DOHH2 (cell line): ENCODE results near the gene C2orf15.

Source experiments
- H3F3A ChIP-seq: fragments of 200-600 bp; sonication (generic), shearing (Covaris generic); 2 replicates; pipeline ENCODE4 v1.6.0; 2016; ENCODE audit warnings: antibody characterized with exemption, mild to moderate bottlenecking; ENCODE audit not compliant: control insufficient read depth, insufficient read depth
- H3K27ac ChIP-seq: fragments of 200-600 bp; sonication (generic); 2 replicates; pipeline ENCODE4 v1.5.1; 2014; ENCODE audit warnings: low read depth, mild to moderate bottlenecking, low read length, moderate library complexity
- H3K27me3 ChIP-seq: fragments of 200-600 bp; sonication (generic); 2 replicates; pipeline ENCODE4 v1.6.1; 2014; ENCODE audit warnings: mild to moderate bottlenecking, low read length, mixed read lengths; ENCODE audit not compliant: control insufficient read depth
- H3K36me3 ChIP-seq: fragments of 200-600 bp; sonication (generic); 2 replicates; pipeline ENCODE4 v1.6.1; 2014; ENCODE audit warnings: mild to moderate bottlenecking, low read length, moderate library complexity, mixed read lengths; ENCODE audit not compliant: control insufficient read depth
- H3K4me1 ChIP-seq: fragments of 200-600 bp; sonication (generic); 2 replicates; pipeline ENCODE4 v1.6.1; 2014; ENCODE audit warnings: mild to moderate bottlenecking, low read length, mixed read lengths; ENCODE audit not compliant: control insufficient read depth
- H3K4me2 ChIP-seq: fragments of 200-600 bp; sonication (generic); 2 replicates; pipeline ENCODE4 v1.6.0; 2014; ENCODE audit warnings: mild to moderate bottlenecking, low read length, moderate library complexity
- H3K4me3 ChIP-seq: fragments of 200-600 bp; sonication (generic); 2 replicates; pipeline ENCODE4 v1.5.1; 2014; ENCODE audit warnings: mild to moderate bottlenecking, low read length, mixed read lengths
- H3K79me2 ChIP-seq: fragments of 200-600 bp; sonication (generic); 2 replicates; pipeline ENCODE4 v1.6.1; 2014; ENCODE audit warnings: mild to moderate bottlenecking, low read length, mixed read lengths; ENCODE audit not compliant: control insufficient read depth
- H3K9me2 ChIP-seq: fragments of 200-600 bp; sonication (generic); replicated peaks from 2 replicates; pipeline ENCODE4 v1.6.1; 2014; ENCODE audit warnings: mild to moderate bottlenecking, low read length, mixed read lengths; ENCODE audit not compliant: control insufficient read depth
- H3K9me3 ChIP-seq: fragments of 200-600 bp; sonication (generic); 2 replicates; pipeline ENCODE4 v1.6.1; 2014; ENCODE audit warnings: antibody characterized with exemption, low read length, mixed read lengths; ENCODE audit not compliant: control insufficient read depth, insufficient read depth
- H4K20me1 ChIP-seq: fragments of 200-600 bp; sonication (generic); 2 replicates; pipeline ENCODE4 v1.6.0; 2014; ENCODE audit warnings: low read depth, mild to moderate bottlenecking, antibody characterized with exemption, low read length, moderate library complexity; ENCODE audit not compliant: control insufficient read depth, insufficient read depth
- CTCF ChIP-seq: fragments of 200-600 bp; sonication (generic); IDR thresholded peaks from one replicate; pipeline ENCODE4 v1.5.1; 2014; ENCODE audit warnings: antibody characterized with exemption, mild to moderate bottlenecking, low read depth, low read length; ENCODE audit not compliant: poor library complexity, severe bottlenecking
- EZH2phosphoT487 ChIP-seq: fragments of 200-600 bp; sonication (generic); IDR thresholded peaks from 2 replicates; pipeline ENCODE4 v1.6.1; 2017; ENCODE audit warnings: borderline replicate concordance, mild to moderate bottlenecking, antibody characterized with exemption, low read length, moderate library complexity, mixed read lengths

C2orf15 gene

DNA sequence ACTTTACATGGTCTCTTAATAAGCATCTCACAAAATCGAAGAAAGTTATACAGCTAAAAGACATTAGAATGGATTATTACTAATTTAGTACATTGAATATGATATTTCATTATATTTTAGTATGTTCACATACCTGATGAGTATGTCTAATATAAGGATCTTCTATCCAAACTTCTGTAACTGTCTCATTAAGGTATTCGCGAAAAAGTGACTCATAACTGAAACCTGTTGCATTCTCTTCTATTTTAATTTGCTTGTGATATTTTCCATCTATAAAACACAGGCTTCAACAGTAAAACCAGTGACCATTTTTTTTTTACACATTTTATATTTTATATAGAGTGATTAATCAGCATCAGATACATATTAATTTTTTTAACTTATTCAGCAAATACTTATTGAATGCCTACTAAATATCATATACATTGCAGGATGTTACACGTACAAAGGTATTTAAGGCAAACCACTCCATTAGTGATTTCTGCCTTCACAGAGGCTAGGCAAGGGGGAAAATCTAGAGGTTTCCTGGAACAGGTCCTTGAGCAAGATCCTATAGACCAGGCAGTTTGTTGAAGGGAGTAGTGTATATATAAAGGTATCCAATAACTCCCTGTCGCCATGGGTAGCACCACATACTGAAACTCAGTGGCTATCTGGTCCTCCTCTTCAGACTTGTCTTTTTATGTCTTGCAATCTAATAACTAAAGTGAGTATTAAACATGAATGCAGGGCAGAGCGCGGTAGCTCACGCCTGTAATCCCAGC, 30.1 kb downstream of the C2orf15 start:
- Histone ChIP-seq H4K20me1 (no peaks in the 10 kb centered on the region), H3K36me3 (peaks cover 50% of the 10 kb centered on the region), H3K4me2 (no peak overlapping the region), H3K9me3 (no peaks in the 10 kb centered on the region), H3K4me1 (no peaks in the 10 kb centered on the region), H3K9me2 (no peaks in the 10 kb centered on the region), H3K27ac (no peak overlapping the region), H3K4me3 (no peak overlapping the region), H3F3A (no peaks in the 10 kb centered on the region), H3K27me3 (no peaks in the 10 kb centered on the region), H3K79me2 (peaks cover 7% of the 10 kb centered on the region)
- no peak for TF ChIP-seq CTCF
- TF ChIP-seq EZH2phosphoT487, result no peak

- Histone ChIP-seq H3F3A (no peaks in the 10 kb centered on the region), H3K79me2 (peaks cover 95% of the 10 kb centered on the region)
Observed at GRCh38 chr2:99180755-99181623, 39.5 kb downstream of the C2orf15 start, which contains the start of the genes MITD1 and MRPL30. Gene MITD1, minus strand, starts transcription at chr2:99181058. Its CDS starts 77 bp downstream, at chr2:99180981. Gene MRPL30, plus strand, starts transcription at chr2:99181184. Its CDS starts 5,020 bp downstream, at chr2:99186204.

DNA sequence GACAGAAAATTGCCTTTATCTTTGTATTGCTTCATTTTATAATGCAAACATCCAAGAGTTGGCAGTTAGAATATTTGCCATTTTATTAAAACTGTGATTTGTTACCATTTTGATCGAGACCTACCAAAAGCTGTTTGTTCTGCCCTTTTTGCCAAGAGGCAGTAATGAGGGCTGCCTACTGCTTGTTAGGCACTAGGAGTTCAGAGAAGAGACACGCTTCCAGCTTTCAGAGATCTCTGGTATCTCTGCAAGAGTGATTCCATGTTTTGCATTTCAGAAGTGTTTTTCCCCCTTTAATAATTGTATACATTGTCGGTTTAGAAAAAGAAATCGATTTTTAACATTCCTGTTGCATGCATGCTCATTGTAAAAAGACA, 40.1 kb downstream of the C2orf15 start:
- H3K27ac ChIP-seq, result 0 out of 2 replicates have a peak overlapping the region, but pooled peaks have one; percentile 16
- H3K9me2 ChIP-seq, result no peaks in the 10 kb centered on the region
- peak overlapping the region; percentile 99 for H3K4me3 ChIP-seq
- H3K4me1 ChIP-seq, result peaks cover 30% of the 10 kb centered on the region
- no peaks in the 10 kb centered on the region for H3K27me3 ChIP-seq
- peaks cover 100% of the 10 kb centered on the region for H3K79me2 ChIP-seq
- H4K20me1 ChIP-seq, result peaks cover 6% of the 10 kb centered on the region; the same call in 1 of the 2 replicates
- no peak for TF ChIP-seq CTCF
- H3K36me3 ChIP-seq, result peaks cover 19% of the 10 kb centered on the region
- no peaks in the 10 kb centered on the region for H3F3A ChIP-seq
- H3K9me3 ChIP-seq, result no peaks in the 10 kb centered on the region
- peak overlapping the region; percentile 80 for H3K4me2 ChIP-seq

More at GRCh38 chr2:99180755-99181623, 39.5 kb downstream of the C2orf15 start, which contains the start of the genes MITD1 and MRPL30:
- H3K9me2 ChIP-seq, result no peaks in the 10 kb centered on the region
- peak within 1 kb of the TSS; percentile 16; the same call in 1 of the 2 replicates for H3K27ac ChIP-seq
- peaks cover 30% of the 10 kb centered on the region for H3K4me1 ChIP-seq
- no peaks in the 10 kb centered on the region for H3K9me3 ChIP-seq
- peaks cover 6% of the 10 kb centered on the region; the same call in 1 of the 2 replicates for H4K20me1 ChIP-seq
- peak within 1 kb of the TSS; percentile 80 for H3K4me2 ChIP-seq
- TF ChIP-seq CTCF, result no peak
- no peak for TF ChIP-seq EZH2phosphoT487
- peaks cover 19% of the 10 kb centered on the region for H3K36me3 ChIP-seq
- H3K27me3 ChIP-seq, result no peaks in the 10 kb centered on the region
- H3K4me3 ChIP-seq, result peak within 1 kb of the TSS; percentile 99
